Subcutaneous preadipocyte (primary cell): ENCODE measurements around the gene ZNF846. TPM values are rescaled to one million over a fixed set of nuclear protein-coding genes. Genes with fewer than 3 reads are reported as not detected.

Source experiments
- total RNA-seq: library from RNA; depleted of rRNA; stranded (reverse); fragments of >200 nt; gene quantifications from 2 replicates; pipeline ENCODE4 v1.2.3, GENCODE V29; 2012

ZNF846 gene
- total RNA-seq: 5.5 and 9.6 TPM in 2 replicates

GRCh38 chr19:9768175-9769112, at the start of gene ZNF846:
Gene ZNF846, minus strand, starts transcription at chr19:9768738. Its CDS starts 3,788 bp downstream, at chr19:9764950.

Other genes with a start within 250 kb of the ZNF846 start
- gene ZNF426, start 230.1 kb downstream of the ZNF846 start, total RNA-seq: 15.8 and 17.6 TPM in 2 replicates
- gene ZNF121, start 184.2 kb downstream of the ZNF846 start, total RNA-seq: 41.9 and 66.1 TPM in 2 replicates
- gene ZNF561, start 147.5 kb downstream of the ZNF846 start, total RNA-seq: 24.0 and 27.2 TPM in 2 replicates
- 22.0 and 25.8 TPM in 2 replicates for gene ZNF562, start 93.6 kb downstream of the ZNF846 start, total RNA-seq
- gene FBXL12, start 50.3 kb upstream of the ZNF846 start, total RNA-seq: 19.2 and 19.8 TPM in 2 replicates
- 123 and 193 TPM in 2 replicates for gene UBL5, start 59.2 kb upstream of the ZNF846 start, total RNA-seq
- 73.9 and 81.9 TPM in 2 replicates for gene PIN1, start 66.6 kb upstream of the ZNF846 start, total RNA-seq
- 0.59 and 5.1 TPM in 2 replicates for gene OLFM2, start 167.8 kb upstream of the ZNF846 start, total RNA-seq
- 11.1 and 18.7 TPM in 2 replicates for gene COL5A3, start 241.8 kb upstream of the ZNF846 start, total RNA-seq
- 0.39 TPM in 1 of 2 replicates, not detected in the other for gene RDH8, start 244.7 kb upstream of the ZNF846 start, total RNA-seq